Measurements from ENCODE around the gene REC8.

Gene REC8

DNA sequence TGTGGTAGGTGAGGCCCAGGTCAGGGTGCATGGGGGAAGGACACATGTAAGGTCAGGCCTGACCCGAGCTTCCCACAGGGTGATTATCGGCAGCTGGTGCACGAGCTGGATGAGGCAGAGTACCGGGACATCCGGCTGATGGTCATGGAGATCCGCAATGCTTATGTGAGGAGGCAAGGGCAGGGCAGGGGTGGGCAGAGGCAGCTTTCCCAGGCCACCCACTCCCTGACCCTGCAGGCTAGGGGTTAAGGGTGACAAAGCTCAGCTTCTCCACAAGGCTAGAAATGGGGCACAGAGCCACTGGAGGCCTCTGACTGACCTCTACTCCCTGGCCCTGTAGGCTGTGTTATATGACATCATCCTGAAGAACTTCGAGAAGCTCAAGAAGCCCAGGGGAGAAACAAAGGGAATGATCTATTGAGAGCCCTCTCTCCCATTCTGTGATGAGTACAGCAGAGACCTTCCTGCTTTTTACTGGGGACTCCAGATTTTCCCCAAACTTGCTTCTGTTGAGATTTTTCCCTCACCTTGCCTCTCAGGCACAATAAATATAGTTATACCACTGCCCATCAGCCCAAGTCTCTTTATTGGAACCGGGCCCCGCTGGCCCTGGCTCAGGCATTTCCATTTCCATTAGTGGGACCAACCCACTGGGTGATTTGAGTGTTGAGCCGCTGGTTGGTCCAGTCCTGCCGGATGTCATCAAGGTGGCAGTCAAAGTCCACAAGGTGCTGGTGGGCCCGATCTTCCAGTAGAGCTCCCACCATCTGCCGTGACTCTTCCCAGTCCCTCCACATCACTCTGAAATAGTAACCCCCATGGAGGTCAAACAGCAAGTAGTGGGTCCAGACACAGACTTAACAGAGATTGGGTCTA is 33.2 kb upstream of the REC8 start:
- DNase-seq = no peak

DNA sequence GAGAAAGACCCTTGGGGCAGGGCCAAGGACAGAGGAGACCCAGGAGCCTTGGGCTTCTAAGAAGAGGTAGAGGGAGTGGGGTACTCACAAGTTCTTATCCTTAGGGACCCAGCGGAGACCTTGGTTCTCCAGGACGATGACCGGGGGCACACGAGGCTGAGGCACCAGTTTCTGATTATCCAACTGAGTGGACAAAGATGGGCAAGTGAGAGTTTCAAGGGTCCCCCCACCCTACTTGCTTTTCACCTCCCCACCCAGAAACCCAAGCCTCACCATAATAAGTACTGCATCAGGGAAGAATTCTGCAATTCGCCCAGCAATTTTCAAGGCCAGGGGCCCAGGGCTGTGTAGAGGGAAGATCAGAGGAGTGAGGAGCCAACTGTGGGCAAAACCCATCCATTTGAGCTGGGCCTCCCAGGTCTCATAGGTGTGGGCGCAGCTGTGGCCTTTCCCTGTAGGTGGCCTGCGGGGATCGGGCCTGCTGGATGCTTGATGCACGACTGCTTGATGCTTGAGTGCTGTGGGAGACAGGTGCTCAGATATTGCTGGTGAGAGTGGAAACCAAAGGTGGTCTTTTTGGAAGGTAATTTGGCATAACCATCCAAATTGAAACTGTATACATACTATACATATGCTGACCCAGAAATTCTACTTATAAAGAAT is 32.5 kb upstream of the REC8 start:
- DNase-seq = no peak

- peak; percentile 99 for DNase-seq
Observed at GRCh38 chr14:24141097-24141880, 30.6 kb upstream of the REC8 start, which contains the start of gene EMC9. EMC9 (minus strand) TSS chr14:24141591; CDS start chr14:24141304, 287 bp downstream.

- DNase-seq = no peak
Observed at GRCh38 chr14:24143511-24143910, 28.4 kb upstream of the REC8 start.

DNA sequence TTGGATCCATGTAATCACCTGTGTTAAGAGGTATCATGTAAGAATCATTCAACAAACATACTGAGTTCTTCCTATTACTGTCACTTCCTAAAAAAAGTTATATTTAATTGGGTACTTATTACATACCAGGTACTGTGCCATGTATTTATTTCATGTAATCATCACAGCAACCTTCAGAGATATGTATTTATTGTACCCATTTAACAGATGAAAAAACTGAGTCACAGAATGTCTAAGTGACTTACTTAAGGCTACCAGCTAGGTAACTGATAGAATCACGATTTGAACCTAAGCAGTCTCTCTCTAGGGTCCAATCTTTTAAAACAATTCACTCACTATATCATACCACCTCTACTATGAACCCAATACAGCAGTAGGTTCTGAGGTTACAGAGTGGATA is 27.4 kb upstream of the REC8 start:
- no peak for DNase-seq

- DNase-seq = no peak
Observed at GRCh38 chr14:24145219-24145618, 26.7 kb upstream of the REC8 start.

GRCh38 chr14:24145690-24146452 is 26.0 kb upstream of the REC8 start:
- peak; percentile 23 for DNase-seq

- DNase-seq = peak; percentile 92
Observed at GRCh38 chr14:24146453-24146977, 25.4 kb upstream of the REC8 start, which contains the start of gene PSME2. PSME2 (minus strand) TSS chr14:24146610; CDS start chr14:24146581, 29 bp downstream.

GRCh38 chr14:24146978-24147760 is 24.7 kb upstream of the REC8 start, which contains the start of gene RNF31:
RNF31 (plus strand) TSS chr14:24147498; CDS start chr14:24147699, 201 bp downstream.
- peak; percentile 99 for DNase-seq

- no peak for DNase-seq
Observed at GRCh38 chr14:24147761-24148428, 24.0 kb upstream of the REC8 start.

DNA sequence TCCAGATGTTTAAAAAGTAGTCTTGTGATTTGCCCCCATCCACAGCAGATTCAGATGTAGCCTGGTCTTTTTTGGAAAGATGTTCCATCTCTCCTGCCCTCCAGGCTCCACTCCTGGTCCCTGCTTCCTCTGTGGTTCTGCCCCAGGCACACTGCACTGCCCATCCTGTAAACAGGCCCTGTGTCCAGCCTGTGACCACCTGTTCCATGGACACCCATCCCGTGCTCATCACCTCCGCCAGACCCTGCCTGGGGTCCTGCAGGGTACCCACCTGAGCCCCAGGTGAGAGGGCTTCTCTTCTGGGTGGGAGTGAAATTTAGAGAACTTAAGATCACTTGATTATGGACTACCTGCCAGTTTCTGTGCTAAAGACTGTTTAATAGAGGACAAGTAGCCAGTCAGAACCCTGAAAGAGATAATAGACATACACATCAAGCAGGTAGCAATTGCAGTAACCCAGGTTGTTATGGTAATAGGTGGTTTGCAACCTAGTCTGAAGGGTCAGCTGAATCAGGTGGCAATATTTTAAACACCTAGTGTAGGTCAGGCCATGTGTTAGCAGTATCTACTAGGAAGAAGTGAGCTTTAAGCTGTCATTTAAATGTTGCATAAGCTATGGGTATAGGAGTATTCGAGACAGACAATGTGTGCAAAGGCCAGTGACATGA is 22.4 kb upstream of the REC8 start:
- DNase-seq = no peak

DNA sequence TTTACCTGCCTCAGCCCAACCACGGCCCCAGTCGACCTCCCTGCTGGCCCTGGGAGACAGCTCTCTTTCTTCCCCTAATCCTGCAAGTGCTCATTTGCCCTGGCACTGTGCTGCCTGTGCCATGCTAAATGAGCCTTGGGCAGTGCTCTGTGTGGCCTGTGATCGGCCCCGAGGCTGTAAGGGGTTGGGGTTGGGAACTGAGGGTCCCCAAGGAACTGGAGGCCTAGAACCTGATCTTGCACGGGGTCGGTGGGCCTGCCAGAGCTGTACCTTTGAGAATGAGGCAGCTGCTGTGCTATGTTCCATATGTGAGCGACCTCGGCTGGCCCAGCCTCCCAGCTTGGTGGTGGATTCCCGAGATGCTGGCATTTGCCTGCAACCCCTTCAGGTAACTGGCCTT is 21.8 kb upstream of the REC8 start:
- no peak for DNase-seq

DNA sequence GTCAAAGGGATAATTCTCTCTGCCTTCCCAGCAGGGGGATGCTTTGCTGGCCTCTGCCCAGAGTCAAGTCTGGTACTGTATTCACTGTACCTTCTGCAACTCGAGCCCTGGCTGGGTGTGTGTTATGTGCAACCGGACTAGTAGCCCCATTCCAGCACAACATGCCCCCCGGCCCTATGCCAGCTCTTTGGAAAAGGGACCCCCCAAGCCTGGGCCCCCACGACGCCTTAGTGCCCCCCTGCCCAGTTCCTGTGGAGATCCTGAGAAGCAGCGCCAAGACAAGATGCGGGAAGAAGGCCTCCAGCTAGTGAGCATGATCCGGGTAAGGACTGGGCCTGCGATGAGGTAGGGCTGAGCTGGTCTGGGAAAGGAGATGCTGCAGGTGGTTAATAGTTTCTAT is 21.3 kb upstream of the REC8 start:
- DNase-seq = no peak

DNA sequence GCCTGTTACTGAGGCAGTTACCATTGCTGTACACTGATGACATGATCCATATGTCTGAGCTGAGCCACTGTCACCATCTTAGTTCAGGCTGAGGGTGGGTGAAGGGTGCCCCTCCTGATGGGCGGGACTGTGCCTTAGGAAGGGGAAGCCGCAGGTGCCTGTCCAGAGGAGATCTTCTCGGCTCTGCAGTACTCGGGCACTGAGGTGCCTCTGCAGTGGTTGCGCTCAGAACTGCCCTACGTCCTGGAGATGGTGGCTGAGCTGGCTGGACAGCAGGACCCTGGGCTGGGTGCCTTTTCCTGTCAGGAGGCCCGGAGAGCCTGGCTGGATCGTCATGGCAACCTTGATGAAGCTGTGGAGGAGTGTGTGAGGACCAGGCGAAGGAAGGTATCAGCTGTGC is 20.9 kb upstream of the REC8 start:
- no peak for DNase-seq

GRCh38 chr14:24151404-24152080 is 20.3 kb upstream of the REC8 start:
- no peak for DNase-seq

DNA sequence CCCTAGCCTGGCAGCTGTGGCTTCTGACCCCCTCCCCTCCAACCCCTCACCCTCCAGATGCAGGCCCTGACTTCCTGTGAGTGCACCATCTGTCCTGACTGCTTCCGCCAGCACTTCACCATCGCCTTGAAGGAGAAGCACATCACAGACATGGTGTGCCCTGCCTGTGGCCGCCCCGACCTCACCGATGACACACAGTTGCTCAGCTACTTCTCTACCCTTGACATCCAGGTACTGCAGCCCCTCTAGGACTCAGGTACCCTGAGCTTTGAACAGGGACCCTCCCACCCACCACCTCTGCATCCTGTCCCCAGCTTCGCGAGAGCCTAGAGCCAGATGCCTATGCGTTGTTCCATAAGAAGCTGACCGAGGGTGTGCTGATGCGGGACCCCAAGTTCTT is 16.8 kb upstream of the REC8 start:
- DNase-seq = no peak

- no peak for DNase-seq
Observed at GRCh38 chr14:24156840-24157239, 15.0 kb upstream of the REC8 start.

DNA sequence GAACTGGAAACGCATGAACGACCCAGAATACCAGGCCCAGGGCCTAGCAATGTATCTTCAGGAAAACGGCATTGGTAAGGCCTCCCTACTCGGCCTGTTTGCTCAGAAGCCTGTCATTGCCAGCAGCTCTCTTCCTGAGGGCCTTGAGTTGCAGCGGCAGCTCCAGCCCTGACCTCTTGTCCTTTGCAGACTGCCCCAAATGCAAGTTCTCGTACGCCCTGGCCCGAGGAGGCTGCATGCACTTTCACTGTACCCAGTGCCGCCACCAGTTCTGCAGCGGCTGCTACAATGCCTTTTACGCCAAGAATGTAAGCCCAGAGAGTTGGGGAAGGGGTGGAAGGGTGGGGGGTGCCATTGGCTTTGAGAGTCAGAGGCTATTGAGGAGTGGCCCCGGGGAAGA is 14.5 kb upstream of the REC8 start:
- DNase-seq = no peak

- no peak for DNase-seq
Observed at GRCh38 chr14:24159777-24160498, 11.9 kb upstream of the REC8 start.

Measured in MV-4-11 (cell line).